Stimulated activated memory B cell treated with anti-CD40 and anti-IgM and Interleukin-4, amounts not matched to agents 10 μg/mL and 1 μg/mL and 100 μg/mL, for 72 hours (primary cell): ENCODE results near the gene TENT4B.
"Not testable (repeated sequence)": the region's sequence is repeated elsewhere in the genome, so short reads cannot be mapped to it uniquely, and the experiment has no call there.

Experiments used
- ATAC-seq: fragments of 150-1000 bp; cut with Tn5 transposase; 2 replicates; pipeline ENCODE4 v1.10.0; 2021
- H3K27ac Mint-ChIP-seq: one replicate; pipeline ENCODE4 v1.8.0; 2022; ENCODE audit warnings: mild to moderate bottlenecking, mixed read lengths
- H3K27me3 Mint-ChIP-seq: one replicate; pipeline ENCODE4 v1.8.0; 2022; ENCODE audit warnings: mixed read lengths
- H3K36me3 Mint-ChIP-seq: one replicate; pipeline ENCODE4 v1.8.0; 2022; ENCODE audit warnings: mixed read lengths
- H3K4me1 Mint-ChIP-seq: one replicate; pipeline ENCODE4 v1.8.0; 2022; ENCODE audit warnings: mixed read lengths
- H3K4me3 Mint-ChIP-seq: one replicate; pipeline ENCODE4 v1.8.0; 2022; ENCODE audit warnings: mild to moderate bottlenecking, moderate library complexity, mixed read lengths
- H3K9me3 Mint-ChIP-seq: one replicate; pipeline ENCODE4 v1.8.0; 2022; ENCODE audit warnings: mixed read lengths

TENT4B gene

DNA sequence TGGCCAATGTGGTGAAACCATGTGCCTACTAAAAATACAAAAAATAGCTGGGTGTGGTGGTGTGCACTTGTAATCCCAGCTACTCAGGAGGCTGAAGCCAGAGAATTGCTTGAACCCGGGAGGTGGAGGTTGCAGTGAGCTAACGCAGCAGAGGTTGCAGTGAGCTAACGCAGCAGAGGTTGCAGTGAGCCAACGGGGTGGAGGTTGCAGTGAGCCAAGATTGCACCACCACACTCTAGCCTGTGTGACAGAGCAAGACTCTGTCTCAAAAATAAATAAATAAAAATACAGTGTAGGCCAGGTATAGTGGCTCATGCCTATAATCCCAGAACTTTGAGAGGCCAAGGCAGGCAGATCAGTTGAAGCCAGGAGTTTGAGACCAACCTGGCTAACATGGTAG lies 18.7 kb downstream of the TENT4B start:
- peaks cover 14% of the 10 kb centered on the region for H3K36me3 Mint-ChIP-seq
- H3K9me3 Mint-ChIP-seq, H3K27ac Mint-ChIP-seq, H3K27me3 Mint-ChIP-seq, ATAC-seq, H3K4me3 Mint-ChIP-seq: not testable (repeated sequence)
- H3K4me1 Mint-ChIP-seq = peaks cover 59% of the 10 kb centered on the region

DNA sequence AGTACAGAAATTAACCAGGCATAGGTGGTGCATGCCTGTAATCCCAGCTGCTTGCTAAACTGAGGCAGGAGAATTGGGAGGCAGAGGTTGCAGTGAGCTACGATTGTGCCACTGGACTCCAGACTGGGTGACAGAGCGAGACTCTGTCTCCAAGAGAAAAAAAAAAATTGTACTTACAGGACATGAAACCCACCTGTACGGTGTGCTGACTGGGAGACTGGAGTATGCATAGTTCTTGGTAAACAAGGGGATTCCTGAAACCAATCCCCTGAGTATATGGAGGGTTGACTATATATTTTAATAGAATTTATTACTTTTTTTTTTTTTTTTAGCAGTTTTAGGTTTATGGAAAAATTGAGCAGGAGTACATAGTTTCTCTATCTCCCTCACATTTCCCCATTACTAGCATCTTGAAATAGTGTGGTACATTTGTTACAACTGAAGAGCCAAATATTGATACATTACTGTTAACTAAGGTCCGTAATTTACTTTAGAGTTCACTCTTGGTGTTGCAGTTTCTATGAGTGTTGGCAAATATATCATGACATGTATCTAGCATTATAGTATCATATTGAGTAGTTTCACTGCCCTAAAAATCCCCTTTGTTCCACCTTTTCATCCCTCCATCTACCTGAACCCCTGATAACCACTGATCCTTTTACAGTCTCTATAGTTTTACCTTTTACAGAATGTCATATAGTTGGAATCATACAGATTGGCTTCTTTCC lies 19.3 kb downstream of the TENT4B start:
- H3K9me3 Mint-ChIP-seq = no peaks in the 10 kb centered on the region
- no peak overlapping the region for H3K27ac Mint-ChIP-seq
- ATAC-seq = peak; percentile 16
- H3K36me3 Mint-ChIP-seq = peaks cover 14% of the 10 kb centered on the region
- H3K4me3 Mint-ChIP-seq = no peak overlapping the region
- peaks cover 59% of the 10 kb centered on the region for H3K4me1 Mint-ChIP-seq
- H3K27me3 Mint-ChIP-seq = no peaks in the 10 kb centered on the region

DNA sequence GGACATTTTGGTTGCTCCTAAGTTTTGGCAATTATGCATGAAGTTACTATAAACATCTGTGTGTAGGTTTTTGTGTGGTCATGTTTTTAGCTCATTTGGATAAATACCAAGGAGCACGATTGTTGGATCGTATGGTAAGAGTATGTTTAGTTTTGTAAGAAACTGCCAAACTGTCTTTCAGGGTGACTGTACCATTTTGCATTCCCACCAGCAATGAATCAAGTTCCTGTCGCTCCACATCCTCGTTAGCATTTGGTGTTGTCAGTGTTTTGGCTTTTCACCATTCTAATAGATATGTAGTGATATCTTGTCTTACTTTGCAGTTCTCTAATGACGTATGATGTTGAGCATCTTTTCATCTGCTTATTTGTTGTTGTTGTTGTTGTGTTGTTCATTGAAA lies 20.2 kb downstream of the TENT4B start:
- peaks cover 14% of the 10 kb centered on the region for H3K36me3 Mint-ChIP-seq
- H3K4me1 Mint-ChIP-seq = peaks cover 61% of the 10 kb centered on the region
- no peak overlapping the region for H3K27ac Mint-ChIP-seq
- H3K27me3 Mint-ChIP-seq = no peaks in the 10 kb centered on the region
- no peaks in the 10 kb centered on the region for H3K9me3 Mint-ChIP-seq
- no peak overlapping the region for H3K4me3 Mint-ChIP-seq
- ATAC-seq = no peak

DNA sequence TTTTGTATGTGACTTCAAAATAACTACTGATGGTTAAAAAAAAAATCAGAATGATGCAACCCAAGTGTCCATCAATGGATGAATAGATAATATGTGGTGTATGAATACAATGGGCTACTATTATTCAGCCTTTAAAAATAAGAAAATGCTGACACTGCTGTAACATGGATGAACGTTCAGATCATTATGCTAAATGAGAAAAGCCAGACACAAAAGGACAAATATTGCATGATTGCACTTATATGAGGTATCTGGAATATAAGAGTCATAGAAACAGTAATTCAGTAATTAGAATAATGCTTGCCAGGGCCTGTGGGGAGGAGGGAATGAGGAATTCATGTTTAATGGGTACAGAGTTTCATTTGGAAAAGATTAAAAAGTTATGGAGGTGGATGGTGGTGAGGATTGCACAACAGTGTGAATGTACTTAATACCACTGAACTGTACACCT lies 25.4 kb downstream of the TENT4B start:
- Mint-ChIP-seq H3K27ac (no peak overlapping the region), H3K27me3 (no peaks in the 10 kb centered on the region), H3K9me3 (no peaks in the 10 kb centered on the region), H3K36me3 (peaks cover 14% of the 10 kb centered on the region), H3K4me1 (peaks cover 30% of the 10 kb centered on the region), H3K4me3 (no peak overlapping the region)
- ATAC-seq = no peak

DNA sequence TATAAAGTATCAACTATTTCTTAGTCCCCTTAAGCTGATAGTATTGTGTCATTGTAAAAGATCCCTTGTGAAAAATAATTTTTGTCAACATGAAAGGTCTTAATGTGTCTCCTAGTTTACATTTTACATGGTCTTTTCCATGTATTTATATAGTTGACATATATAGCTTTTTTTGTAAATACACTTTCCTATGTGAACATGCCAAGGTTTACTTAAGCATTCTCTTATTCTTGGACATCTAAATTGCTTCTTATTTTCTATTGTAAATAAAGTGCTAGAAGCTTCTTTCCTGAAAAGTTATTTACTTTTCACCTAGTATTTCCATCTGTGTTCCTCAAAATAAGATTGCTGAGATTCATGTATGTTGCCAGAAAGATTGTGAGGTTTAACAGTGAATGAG lies 29.3 kb downstream of the TENT4B start:
- ATAC-seq = no peak
- H3K36me3 Mint-ChIP-seq = peaks cover 26% of the 10 kb centered on the region
- no peaks in the 10 kb centered on the region for H3K27me3 Mint-ChIP-seq
- no peak overlapping the region for H3K27ac Mint-ChIP-seq
- H3K4me3 Mint-ChIP-seq = no peak overlapping the region
- H3K9me3 Mint-ChIP-seq = no peaks in the 10 kb centered on the region
- H3K4me1 Mint-ChIP-seq = peaks cover 30% of the 10 kb centered on the region

DNA sequence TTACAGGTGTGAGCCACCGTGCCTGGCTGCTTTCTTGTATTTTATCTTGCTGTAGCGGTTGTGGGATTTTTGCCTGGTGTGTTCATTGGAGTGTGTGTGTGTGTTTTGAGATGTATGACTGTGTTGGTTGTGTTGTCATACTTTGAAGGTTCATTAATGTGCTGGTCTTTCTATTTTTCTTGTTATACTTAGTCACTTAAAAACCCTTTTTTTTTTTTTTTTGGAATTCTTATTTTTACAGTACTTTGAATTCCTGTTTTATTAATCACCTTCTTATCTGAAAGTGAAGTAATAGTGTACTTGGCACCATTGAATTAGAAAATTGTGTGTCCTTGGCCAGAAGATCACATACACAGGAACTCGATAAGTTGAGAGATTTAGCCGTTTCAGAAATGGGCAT lies 30.2 kb downstream of the TENT4B start:
- Mint-ChIP-seq H3K27me3 (no peaks in the 10 kb centered on the region), H3K4me3 (no peak overlapping the region), H3K36me3 (peaks cover 26% of the 10 kb centered on the region), H3K27ac (no peak overlapping the region), H3K9me3 (no peaks in the 10 kb centered on the region), H3K4me1 (peaks cover 24% of the 10 kb centered on the region)
- ATAC-seq = no peak

DNA sequence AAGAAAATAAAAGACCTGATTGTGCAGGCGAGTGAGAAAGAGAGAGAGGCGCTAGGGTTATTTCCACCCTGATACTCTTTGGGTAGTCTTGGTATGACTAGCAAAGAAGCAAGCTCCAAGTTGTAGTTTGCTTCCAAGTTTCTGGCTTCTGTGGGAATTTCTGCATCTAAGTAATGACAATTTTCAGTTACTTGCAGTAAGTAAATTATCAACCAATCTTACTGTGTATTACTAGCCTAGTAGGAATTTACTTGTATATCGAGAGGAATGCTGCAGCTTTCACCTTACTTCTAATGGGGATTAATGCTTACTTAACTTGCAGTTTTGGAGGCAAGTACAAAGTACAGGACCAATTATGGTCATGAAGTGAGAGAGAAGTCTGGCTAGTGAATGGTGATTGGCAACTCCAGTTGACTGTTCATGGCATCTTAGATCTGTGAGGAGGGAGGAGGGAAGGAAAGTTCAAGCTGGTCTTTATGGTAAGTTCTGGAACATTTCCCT lies 31.9 kb downstream of the TENT4B start:
- Mint-ChIP-seq H3K36me3 (peaks cover 26% of the 10 kb centered on the region), H3K4me1 (peaks cover 24% of the 10 kb centered on the region), H3K27ac (no peak overlapping the region)

DNA sequence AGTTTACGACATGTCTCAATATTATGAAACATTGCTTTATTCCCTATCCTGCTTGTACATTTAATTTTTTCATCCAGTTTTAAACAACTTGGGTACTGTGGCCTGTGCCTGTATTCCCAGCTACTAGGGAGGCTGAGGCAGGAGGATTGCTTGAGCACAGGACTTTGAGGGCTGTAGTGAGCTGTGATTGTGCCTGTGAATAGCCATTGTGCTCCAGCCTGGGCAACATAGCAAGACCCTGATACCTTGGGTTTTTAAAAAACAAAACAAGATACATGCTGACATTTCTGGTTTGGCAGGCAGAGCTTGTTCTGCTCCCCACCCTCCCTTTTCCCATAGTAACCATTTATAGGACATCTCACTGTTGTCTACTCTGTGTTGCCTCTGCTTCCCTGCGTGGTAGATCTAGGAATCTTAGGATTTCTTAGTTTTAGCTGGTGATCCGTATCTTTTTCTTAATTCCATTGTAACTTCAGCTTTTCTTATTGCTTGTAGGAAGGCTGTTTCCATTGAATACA lies 35.6 kb downstream of the TENT4B start:
- Mint-ChIP-seq H3K9me3 (no peaks in the 10 kb centered on the region), H3K4me3 (no peak overlapping the region), H3K36me3 (peaks cover 27% of the 10 kb centered on the region), H3K27ac (no peak overlapping the region), H3K4me1 (peaks cover 35% of the 10 kb centered on the region), H3K27me3 (no peaks in the 10 kb centered on the region)
- no peak for ATAC-seq

More for the DNA sequence above, 31.9 kb downstream of the TENT4B start:
- no peak overlapping the region for H3K4me3 Mint-ChIP-seq
- no peaks in the 10 kb centered on the region for H3K27me3 Mint-ChIP-seq
- no peak for ATAC-seq
- no peaks in the 10 kb centered on the region for H3K9me3 Mint-ChIP-seq

DNA sequence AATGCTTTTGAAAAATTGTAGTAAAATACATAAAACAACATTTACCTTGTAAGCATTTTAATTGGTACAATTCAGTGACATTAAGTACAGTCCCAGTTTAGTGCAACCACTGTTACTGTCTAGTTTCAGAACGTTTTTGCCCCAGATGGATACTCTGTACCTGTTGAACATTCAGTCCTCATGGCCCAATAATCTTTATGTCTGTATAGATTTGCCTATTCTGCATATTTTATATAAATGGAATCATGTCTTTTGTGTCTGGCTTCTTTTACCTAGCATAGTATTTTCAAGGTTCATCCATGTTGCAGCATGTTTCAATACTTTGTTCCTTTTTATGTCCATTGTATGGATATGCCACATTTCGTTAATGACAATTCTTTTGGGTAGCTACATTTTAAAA lies 37.2 kb downstream of the TENT4B start:
- ATAC-seq = no peak
- Mint-ChIP-seq H3K4me3 (no peak overlapping the region), H3K27me3 (no peaks in the 10 kb centered on the region), H3K36me3 (peaks cover 14% of the 10 kb centered on the region), H3K9me3 (no peaks in the 10 kb centered on the region), H3K4me1 (peaks cover 36% of the 10 kb centered on the region), H3K27ac (no peak overlapping the region)

DNA sequence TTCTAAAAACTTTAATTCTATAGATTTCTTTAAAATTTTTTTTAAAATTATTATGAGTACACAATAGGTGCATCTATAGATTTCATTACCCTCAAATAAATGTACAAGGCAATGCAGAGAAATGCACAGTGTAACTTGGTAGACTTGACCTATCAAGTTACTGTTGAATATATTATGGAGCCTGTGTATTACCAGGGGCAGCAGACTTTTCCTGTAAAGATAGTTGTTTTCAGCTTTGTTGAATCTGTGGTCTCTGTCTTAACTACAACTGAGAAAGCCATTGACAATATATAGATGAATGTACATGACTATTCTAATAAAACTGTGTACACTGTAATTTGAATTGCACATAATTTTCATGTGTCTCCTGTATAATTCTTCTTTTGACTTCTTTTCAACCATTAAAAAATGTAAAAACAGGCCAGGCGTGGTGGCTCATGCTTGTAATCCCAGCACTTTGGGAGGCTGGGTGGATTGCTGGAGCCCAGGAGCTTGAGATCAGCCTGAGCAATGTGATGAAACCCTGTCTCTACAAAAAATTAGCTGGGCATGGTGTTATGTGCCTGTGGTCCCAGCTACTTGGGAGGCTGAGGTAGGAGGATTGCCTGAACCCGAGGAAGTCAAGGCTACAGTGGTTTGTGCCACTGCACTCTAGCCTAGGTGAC lies 39.4 kb downstream of the TENT4B start:
- H3K4me1 Mint-ChIP-seq = peaks cover 44% of the 10 kb centered on the region
- peak overlapping the region; percentile 25 for H3K27ac Mint-ChIP-seq
- H3K36me3 Mint-ChIP-seq = peaks cover 7% of the 10 kb centered on the region
- no peak overlapping the region for H3K4me3 Mint-ChIP-seq
- no peaks in the 10 kb centered on the region for H3K27me3 Mint-ChIP-seq
- no peak for ATAC-seq
- no peaks in the 10 kb centered on the region for H3K9me3 Mint-ChIP-seq

DNA sequence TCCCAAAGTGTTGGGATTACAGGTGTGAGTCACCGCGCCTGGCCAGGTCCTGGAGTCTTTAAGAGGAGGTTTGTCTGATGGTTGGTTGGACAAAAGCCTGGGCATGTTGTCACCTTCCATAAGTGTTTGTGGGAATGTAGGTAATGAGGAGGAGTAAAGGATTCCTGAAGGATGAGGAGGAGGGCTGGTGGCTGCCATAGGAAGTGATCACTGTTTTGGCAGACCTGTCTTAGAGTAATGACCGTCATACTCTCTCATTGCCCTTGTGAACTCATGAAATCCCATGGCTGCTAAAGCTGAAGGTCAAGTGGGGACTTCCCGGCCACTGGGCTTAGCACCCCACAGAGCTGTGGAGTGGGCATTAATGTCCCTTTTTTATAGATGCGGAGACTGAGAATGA lies 40.5 kb downstream of the TENT4B start:
- H3K27me3 Mint-ChIP-seq = no peaks in the 10 kb centered on the region
- no peak for ATAC-seq
- peaks cover 7% of the 10 kb centered on the region for H3K36me3 Mint-ChIP-seq
- H3K9me3 Mint-ChIP-seq = no peaks in the 10 kb centered on the region
- H3K4me3 Mint-ChIP-seq = no peak overlapping the region
- peaks cover 51% of the 10 kb centered on the region for H3K4me1 Mint-ChIP-seq
- H3K27ac Mint-ChIP-seq = peak overlapping the region; percentile 77

DNA sequence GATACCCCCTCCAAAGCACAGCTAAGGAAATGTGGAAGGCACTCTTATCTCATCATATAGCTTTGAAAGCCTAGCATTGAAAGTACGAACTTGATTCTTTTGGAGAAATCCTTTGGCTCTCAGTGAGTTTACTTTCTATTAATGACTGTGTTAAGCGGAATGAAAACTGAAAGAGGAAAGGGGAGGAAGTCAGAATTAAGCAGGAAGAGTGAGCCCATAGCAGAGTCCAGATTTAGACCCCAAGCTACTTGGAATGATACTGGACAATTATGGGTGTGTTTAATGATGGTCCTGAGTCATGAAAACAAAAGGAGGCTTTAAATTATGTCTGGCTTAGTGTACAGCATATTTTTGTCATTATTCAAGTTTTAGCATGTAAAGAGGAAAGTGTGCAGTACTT lies 42.2 kb downstream of the TENT4B start:
- no peak overlapping the region for H3K4me3 Mint-ChIP-seq
- H3K27ac Mint-ChIP-seq = peak overlapping the region; percentile 77
- no peak for ATAC-seq

DNA sequence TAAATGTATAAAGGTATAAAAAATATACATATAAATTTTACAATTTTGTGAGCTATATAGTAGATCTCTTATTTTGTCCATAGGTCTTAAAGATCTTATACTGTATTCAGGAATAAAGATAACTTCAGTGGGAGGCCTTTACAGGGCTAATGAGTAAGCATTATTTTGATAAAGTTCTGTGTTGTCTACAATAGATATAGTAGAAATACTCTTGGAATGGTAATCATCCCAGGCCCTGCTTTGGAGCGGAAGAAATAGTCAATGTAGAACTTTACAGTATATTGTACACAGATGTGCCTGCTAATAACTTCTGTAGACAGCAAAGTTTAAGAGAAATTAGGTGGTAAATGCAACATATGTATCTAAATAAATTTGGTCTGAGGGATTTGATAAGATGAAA lies 42.6 kb downstream of the TENT4B start:
- H3K4me3 Mint-ChIP-seq = no peak overlapping the region
- peaks cover 7% of the 10 kb centered on the region for H3K36me3 Mint-ChIP-seq
- ATAC-seq = no peak
- no peaks in the 10 kb centered on the region for H3K9me3 Mint-ChIP-seq
- H3K27ac Mint-ChIP-seq = no peak overlapping the region
- H3K4me1 Mint-ChIP-seq = peaks cover 66% of the 10 kb centered on the region
- H3K27me3 Mint-ChIP-seq = no peaks in the 10 kb centered on the region

More for the DNA sequence above, 42.2 kb downstream of the TENT4B start:
- peaks cover 65% of the 10 kb centered on the region for H3K4me1 Mint-ChIP-seq
- H3K36me3 Mint-ChIP-seq = peaks cover 7% of the 10 kb centered on the region
- H3K9me3 Mint-ChIP-seq = no peaks in the 10 kb centered on the region
- no peaks in the 10 kb centered on the region for H3K27me3 Mint-ChIP-seq

DNA sequence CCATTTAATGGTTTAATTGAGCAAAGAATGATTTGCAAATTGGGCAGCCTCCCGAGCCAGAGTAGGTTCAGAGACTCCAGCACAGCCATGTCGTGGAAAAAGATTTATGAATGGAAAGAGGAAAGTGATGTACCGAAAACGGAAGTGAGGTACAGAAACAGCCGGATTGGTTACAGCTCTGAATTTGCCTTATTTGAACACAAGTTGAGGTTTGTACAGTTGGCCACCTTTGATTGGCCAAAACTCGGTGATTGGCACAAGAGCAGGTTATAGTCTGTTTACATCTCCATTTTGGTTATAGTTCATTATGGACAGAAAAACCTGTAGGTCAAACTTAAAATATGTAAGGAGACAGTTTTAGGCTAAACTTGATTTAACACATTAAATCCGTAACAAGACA lies 44.5 kb downstream of the TENT4B start:
- peaks cover 7% of the 10 kb centered on the region for H3K36me3 Mint-ChIP-seq
- H3K4me3 Mint-ChIP-seq = no peak overlapping the region
- peaks cover 76% of the 10 kb centered on the region for H3K4me1 Mint-ChIP-seq
- ATAC-seq = no peak
- no peaks in the 10 kb centered on the region for H3K9me3 Mint-ChIP-seq
- H3K27me3 Mint-ChIP-seq = no peaks in the 10 kb centered on the region
- H3K27ac Mint-ChIP-seq = no peak overlapping the region

DNA sequence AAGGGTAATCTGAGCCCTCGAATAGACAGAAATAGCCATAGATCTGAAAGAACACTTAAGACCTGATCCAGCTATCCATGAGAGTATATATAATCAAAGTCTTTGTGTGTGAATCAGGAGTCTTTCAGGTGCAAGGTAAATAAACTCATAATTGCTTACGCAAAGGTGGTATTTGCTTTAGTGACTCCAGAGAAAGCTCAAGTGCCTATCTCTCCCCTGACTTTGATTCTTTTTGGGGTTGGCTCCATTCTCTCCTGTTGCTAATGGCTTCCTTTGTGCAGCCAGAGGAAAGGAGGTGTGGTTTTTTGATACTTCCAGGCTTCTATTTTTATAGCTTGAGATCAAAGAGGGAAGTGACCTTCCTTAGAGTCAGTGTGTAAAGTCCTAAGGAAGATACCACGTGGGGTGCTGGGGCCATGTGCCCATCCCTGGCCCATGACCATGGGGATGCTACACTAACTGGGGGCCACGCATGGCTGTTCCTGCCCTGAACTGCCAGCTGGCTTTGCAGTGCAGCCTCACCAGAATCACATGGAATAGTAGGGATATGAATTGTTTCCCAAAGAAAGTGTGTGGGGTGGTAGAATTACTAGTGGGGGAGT lies 45.8 kb downstream of the TENT4B start:
- peaks cover 76% of the 10 kb centered on the region for H3K4me1 Mint-ChIP-seq
- H3K36me3 Mint-ChIP-seq = no peaks in the 10 kb centered on the region
- H3K9me3 Mint-ChIP-seq = no peaks in the 10 kb centered on the region
- no peaks in the 10 kb centered on the region for H3K27me3 Mint-ChIP-seq
- ATAC-seq = no peak
- no peak overlapping the region for H3K4me3 Mint-ChIP-seq
- no peak overlapping the region for H3K27ac Mint-ChIP-seq
